ACC112 (cell line): ENCODE data around the gene PRKN.

Experiments
- H2AFZ ChIP-seq: fragments of 200-600 bp; sonication (generic); one replicate; pipeline ENCODE4 v1.6.0; 2017; ENCODE audit warnings: antibody characterized with exemption, low read length; ENCODE audit not compliant: unreplicated experiment
- H3K27ac ChIP-seq: fragments of 200-600 bp; sonication (generic); 2 replicates; pipeline ENCODE4 v1.5.1; 2014; ENCODE audit warnings: low read depth, mild to moderate bottlenecking, antibody characterized with exemption, low read length, moderate library complexity
- H3K27me3 ChIP-seq: fragments of 200-600 bp; sonication (generic); 2 replicates; pipeline ENCODE4 v1.6.1; 2014; ENCODE audit warnings: mild to moderate bottlenecking, antibody characterized with exemption, low read length, moderate library complexity, mixed read lengths; ENCODE audit not compliant: insufficient read depth
- H3K36me3 ChIP-seq: fragments of 200-600 bp; sonication (generic); 2 replicates; pipeline ENCODE4 v1.6.1; 2016; ENCODE audit warnings: mild to moderate bottlenecking, antibody characterized with exemption, low read length, moderate library complexity, mixed read lengths; ENCODE audit not compliant: insufficient read depth
- H3K4me1 ChIP-seq: fragments of 200-600 bp; sonication (generic); one replicate; pipeline ENCODE4 v1.6.1; 2016; ENCODE audit warnings: low read length, mixed read lengths; ENCODE audit not compliant: insufficient read depth, unreplicated experiment, control insufficient read depth
- H3K4me3 ChIP-seq: fragments of 200-600 bp; sonication (generic); 2 replicates; pipeline ENCODE4 v1.5.1; 2014; ENCODE audit warnings: mild to moderate bottlenecking, low read depth, low read length
- H3K79me2 ChIP-seq: fragments of 200-600 bp; sonication (generic); one replicate; pipeline ENCODE4 v1.6.0; 2016; ENCODE audit warnings: low read length; ENCODE audit not compliant: control insufficient read depth, unreplicated experiment, insufficient read depth

Gene PRKN

GRCh38 chr6:162525181-162525580, 202.4 kb downstream of the PRKN start:
- Histone ChIP-seq H3K4me3 (no peak overlapping the region), H2AFZ (no peak overlapping the region), H3K27me3 (no peaks in the 10 kb centered on the region), H3K79me2 (no peaks in the 10 kb centered on the region), H3K36me3 (no peaks in the 10 kb centered on the region), H3K4me1 (no peaks in the 10 kb centered on the region), H3K27ac (no peak overlapping the region)

GRCh38 chr6:162512744-162513143, 214.8 kb downstream of the PRKN start:
- H3K27ac ChIP-seq: no peak overlapping the region
- H3K4me1 ChIP-seq: no peaks in the 10 kb centered on the region
- no peaks in the 10 kb centered on the region for H3K79me2 ChIP-seq
- no peaks in the 10 kb centered on the region for H3K27me3 ChIP-seq
- H3K36me3 ChIP-seq: no peaks in the 10 kb centered on the region
- no peak overlapping the region for H3K4me3 ChIP-seq
- no peak overlapping the region for H2AFZ ChIP-seq

- Histone ChIP-seq H3K27ac (no peak overlapping the region), H2AFZ (no peak overlapping the region), H3K79me2 (no peaks in the 10 kb centered on the region), H3K4me3 (no peak overlapping the region), H3K4me1 (no peaks in the 10 kb centered on the region), H3K27me3 (no peaks in the 10 kb centered on the region), H3K36me3 (no peaks in the 10 kb centered on the region)
Observed at GRCh38 chr6:162497389-162497788, 230.2 kb downstream of the PRKN start.

GRCh38 chr6:162493917-162494316, 233.6 kb downstream of the PRKN start:
- no peaks in the 10 kb centered on the region for H3K36me3 ChIP-seq
- no peaks in the 10 kb centered on the region for H3K79me2 ChIP-seq
- no peak overlapping the region for H3K4me3 ChIP-seq
- H2AFZ ChIP-seq: no peak overlapping the region
- H3K4me1 ChIP-seq: no peaks in the 10 kb centered on the region
- H3K27ac ChIP-seq: no peak overlapping the region
- no peaks in the 10 kb centered on the region for H3K27me3 ChIP-seq

GRCh38 chr6:162491637-162492036, 235.9 kb downstream of the PRKN start:
- Histone ChIP-seq H3K36me3 (no peaks in the 10 kb centered on the region), H3K27me3 (no peaks in the 10 kb centered on the region)

GRCh38 chr6:162489101-162489976, 238.2 kb downstream of the PRKN start:
- no peaks in the 10 kb centered on the region for H3K36me3 ChIP-seq
- no peak overlapping the region for H2AFZ ChIP-seq
- no peaks in the 10 kb centered on the region for H3K79me2 ChIP-seq
- H3K27me3 ChIP-seq: no peaks in the 10 kb centered on the region
- H3K4me3 ChIP-seq: no peak overlapping the region
- H3K27ac ChIP-seq: no peak overlapping the region
- H3K4me1 ChIP-seq: no peaks in the 10 kb centered on the region

More at GRCh38 chr6:162491637-162492036, 235.9 kb downstream of the PRKN start:
- Histone ChIP-seq H3K4me1 (no peaks in the 10 kb centered on the region), H2AFZ (no peak overlapping the region), H3K4me3 (no peak overlapping the region), H3K79me2 (no peaks in the 10 kb centered on the region), H3K27ac (no peak overlapping the region)

GRCh38 chr6:162488444-162488843, 239.1 kb downstream of the PRKN start:
- H3K27ac ChIP-seq: no peak overlapping the region
- no peak overlapping the region for H2AFZ ChIP-seq
- H3K4me3 ChIP-seq: no peak overlapping the region
- H3K36me3 ChIP-seq: no peaks in the 10 kb centered on the region
- no peaks in the 10 kb centered on the region for H3K79me2 ChIP-seq
- no peaks in the 10 kb centered on the region for H3K27me3 ChIP-seq
- no peaks in the 10 kb centered on the region for H3K4me1 ChIP-seq

GRCh38 chr6:162485464-162485863, 242.1 kb downstream of the PRKN start:
- Histone ChIP-seq H3K36me3 (no peaks in the 10 kb centered on the region), H3K27ac (no peak overlapping the region), H3K27me3 (no peaks in the 10 kb centered on the region), H3K4me3 (no peak overlapping the region), H3K4me1 (no peaks in the 10 kb centered on the region), H3K79me2 (no peaks in the 10 kb centered on the region), H2AFZ (no peak overlapping the region)

- Histone ChIP-seq H3K27me3 (no peaks in the 10 kb centered on the region), H3K36me3 (no peaks in the 10 kb centered on the region), H3K4me3 (no peak overlapping the region), H3K79me2 (no peaks in the 10 kb centered on the region), H3K27ac (no peak overlapping the region), H2AFZ (no peak overlapping the region), H3K4me1 (no peaks in the 10 kb centered on the region)
Observed at GRCh38 chr6:162481938-162482337, 245.6 kb downstream of the PRKN start.

- H3K4me1 ChIP-seq: no peaks in the 10 kb centered on the region
- H3K27me3 ChIP-seq: no peaks in the 10 kb centered on the region
- H3K27ac ChIP-seq: no peak overlapping the region
Observed at GRCh38 chr6:162481320-162481719, 246.2 kb downstream of the PRKN start.

GRCh38 chr6:162478192-162478671, 249.3 kb downstream of the PRKN start:
- Histone ChIP-seq H3K27me3 (no peaks in the 10 kb centered on the region), H3K27ac (no peak overlapping the region), H3K79me2 (no peaks in the 10 kb centered on the region), H3K4me3 (no peak overlapping the region), H3K4me1 (no peaks in the 10 kb centered on the region), H3K36me3 (no peaks in the 10 kb centered on the region), H2AFZ (no peak overlapping the region)

More at GRCh38 chr6:162481320-162481719, 246.2 kb downstream of the PRKN start:
- Histone ChIP-seq H3K4me3 (no peak overlapping the region), H3K36me3 (no peaks in the 10 kb centered on the region), H3K79me2 (no peaks in the 10 kb centered on the region), H2AFZ (no peak overlapping the region)
